OCI-LY3 (cell line): ENCODE data around the gene LTBP2.

ENCODE experiments used
- CTCF ChIP-seq: fragments of 200-600, 300-600 bp; sonication (generic); IDR thresholded peaks from 2 replicates; pipeline ENCODE4 v1.5.1; 2014; ENCODE audit warnings: antibody characterized with exemption, low read length, low read depth
- EZH2phosphoT487 ChIP-seq: fragments of 200-600 bp; shearing (Covaris generic); IDR thresholded peaks from 2 replicates; pipeline ENCODE4 v1.6.1; 2018; ENCODE audit warnings: antibody characterized with exemption, mixed run types, low read depth

GRCh38 chr14:74628418-74628817 is 16.4 kb upstream of the LTBP2 start:
- no peak for TF ChIP-seq EZH2phosphoT487
- no peak for TF ChIP-seq CTCF
